SK-N-SH treated with all-trans-retinoic acid at 6 μM for 48 hours (cell line): ENCODE measurements around the gene FBXL13.

ENCODE experiments used
- GLIS3 ChIP-seq: fragments of 250-450 bp; sonication (Bioruptor Pico); IDR thresholded peaks from 2 replicates; pipeline ENCODE4 v1.5.0; 2020; ENCODE audit warnings: mild to moderate bottlenecking, moderate library complexity
- ISL1 ChIP-seq: fragments of 250-450 bp; sonication (Bioruptor Pico); IDR thresholded peaks from 2 replicates; pipeline ENCODE4 v2.1.2; 2022; ENCODE audit warnings: mild to moderate bottlenecking, moderate library complexity
- PATZ1 ChIP-seq: fragments of 250-450 bp; sonication (Bioruptor Pico); IDR thresholded peaks from 2 replicates; pipeline ENCODE4 v1.8.0; 2020; ENCODE audit warnings: mild to moderate bottlenecking, moderate library complexity, borderline replicate concordance
- ZFP3 ChIP-seq: fragments of 250-450 bp; sonication (Bioruptor Pico); IDR thresholded peaks from 2 replicates; pipeline ENCODE4 v1.5.0; 2020; ENCODE audit warnings: mild to moderate bottlenecking, moderate library complexity
- ZFP30 ChIP-seq: fragments of 450-650 bp; formaldehyde crosslinking; IDR thresholded peaks from 2 replicates; pipeline ENCODE4 v1.5.0; 2022; ENCODE audit warnings: mild to moderate bottlenecking, moderate library complexity
- TF ChIP-seq, protein P1 (sequence below): fragments of 250-450 bp; sonication (Bioruptor Pico); IDR thresholded peaks from 2 replicates; pipeline ENCODE4 v1.5.1; 2020; ENCODE audit warnings: low read depth, mild to moderate bottlenecking, moderate library complexity

DNA sequence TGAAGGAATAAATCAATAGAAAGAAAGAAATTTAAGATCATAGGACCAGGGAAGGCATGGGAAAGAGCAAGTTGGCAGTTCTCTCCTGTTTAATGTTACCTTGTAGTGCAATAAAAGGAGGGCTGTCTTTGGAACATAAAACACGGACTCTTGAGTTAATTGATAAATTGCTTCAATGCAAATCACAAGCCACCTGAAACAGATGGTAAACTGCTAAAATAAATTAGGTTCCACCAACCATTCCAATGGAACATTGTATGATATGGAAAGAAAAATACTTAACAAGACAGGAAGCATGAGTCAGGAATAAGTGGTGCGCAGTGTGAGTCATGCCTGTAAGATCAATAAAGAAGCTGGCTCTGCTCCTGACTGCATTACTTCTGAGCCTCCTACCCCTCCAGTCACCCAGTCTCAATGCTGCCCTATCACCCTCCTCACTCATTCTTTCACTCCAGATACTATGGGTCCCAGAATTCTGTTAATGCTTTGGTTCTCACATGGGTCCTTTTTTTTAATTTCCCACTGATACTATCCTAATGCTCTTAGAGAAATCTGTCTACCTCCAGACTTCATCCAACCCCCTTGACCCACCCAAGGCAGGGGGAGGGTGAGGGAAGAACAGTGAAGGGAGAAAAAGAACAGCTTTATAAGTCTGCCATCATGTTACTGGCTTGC is 82.9 kb downstream of the FBXL13 start:
- TF ChIP-seq ISL1 (CRISPR knock-in tag) (peak; percentile 96), ZFP3 (peak; percentile 48; the same call in 1 of the 2 replicates), ZFP30 (CRISPR knock-in tag) (peak; percentile 24; the same call in 1 of the 2 replicates), PATZ1 (CRISPR knock-in tag) (peak; percentile 75; the same call in 1 of the 2 replicates), GLIS3 (CRISPR knock-in tag) (no peak)
- TF ChIP-seq, protein P1, sequence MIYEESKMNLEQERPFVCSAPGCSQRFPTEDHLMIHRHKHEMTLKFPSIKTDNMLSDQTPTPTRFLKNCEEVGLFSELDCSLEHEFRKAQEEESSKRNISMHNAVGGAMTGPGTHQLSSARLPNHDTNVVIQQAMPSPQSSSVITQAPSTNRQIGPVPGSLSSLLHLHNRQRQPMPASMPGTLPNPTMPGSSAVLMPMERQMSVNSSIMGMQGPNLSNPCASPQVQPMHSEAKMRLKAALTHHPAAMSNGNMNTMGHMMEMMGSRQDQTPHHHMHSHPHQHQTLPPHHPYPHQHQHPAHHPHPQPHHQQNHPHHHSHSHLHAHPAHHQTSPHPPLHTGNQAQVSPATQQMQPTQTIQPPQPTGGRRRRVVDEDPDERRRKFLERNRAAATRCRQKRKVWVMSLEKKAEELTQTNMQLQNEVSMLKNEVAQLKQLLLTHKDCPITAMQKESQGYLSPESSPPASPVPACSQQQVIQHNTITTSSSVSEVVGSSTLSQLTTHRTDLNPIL (CRISPR knock-in tag): peak; percentile 84
